ENCODE data around the gene AKAP3. TPM values are rescaled to one million over a fixed set of nuclear protein-coding genes. Genes with fewer than 3 reads are reported as not detected.

AKAP3 gene
- 2.7 TPM for total RNA-seq
- long read RNA-seq, partial matches to known transcripts = 0 of 5 reads
- long read RNA-seq, other reads (novel, unspliced or antisense) = 2 of 5 reads

GRCh38 chr12:4648501-4649357 lies at the start of gene AKAP3, which contains the start of gene NDUFA9:
Gene AKAP3, minus strand, starts transcription at chr12:4649051. Its CDS starts 10,855 bp downstream, at chr12:4638196.
Gene NDUFA9, plus strand, starts transcription at chr12:4649114. Its CDS starts 13 bp downstream, at chr12:4649127.
- H3K27me3 ChIP-seq (ENCODE audit: low read depth) = no peaks in the 10 kb centered on the region
- no peaks in the 10 kb centered on the region for H3K9me3 ChIP-seq (replicated peaks)
- intact Hi-C loops (cut with micrococcal nuclease) = no loop called here
- H3K36me3 ChIP-seq = no peaks in the 10 kb centered on the region
- H3K27ac ChIP-seq (replicated peaks) = peak within 1 kb of the TSS; percentile 93
- DNase-seq = peak; percentile 80
- TF ChIP-seq, protein P1, sequence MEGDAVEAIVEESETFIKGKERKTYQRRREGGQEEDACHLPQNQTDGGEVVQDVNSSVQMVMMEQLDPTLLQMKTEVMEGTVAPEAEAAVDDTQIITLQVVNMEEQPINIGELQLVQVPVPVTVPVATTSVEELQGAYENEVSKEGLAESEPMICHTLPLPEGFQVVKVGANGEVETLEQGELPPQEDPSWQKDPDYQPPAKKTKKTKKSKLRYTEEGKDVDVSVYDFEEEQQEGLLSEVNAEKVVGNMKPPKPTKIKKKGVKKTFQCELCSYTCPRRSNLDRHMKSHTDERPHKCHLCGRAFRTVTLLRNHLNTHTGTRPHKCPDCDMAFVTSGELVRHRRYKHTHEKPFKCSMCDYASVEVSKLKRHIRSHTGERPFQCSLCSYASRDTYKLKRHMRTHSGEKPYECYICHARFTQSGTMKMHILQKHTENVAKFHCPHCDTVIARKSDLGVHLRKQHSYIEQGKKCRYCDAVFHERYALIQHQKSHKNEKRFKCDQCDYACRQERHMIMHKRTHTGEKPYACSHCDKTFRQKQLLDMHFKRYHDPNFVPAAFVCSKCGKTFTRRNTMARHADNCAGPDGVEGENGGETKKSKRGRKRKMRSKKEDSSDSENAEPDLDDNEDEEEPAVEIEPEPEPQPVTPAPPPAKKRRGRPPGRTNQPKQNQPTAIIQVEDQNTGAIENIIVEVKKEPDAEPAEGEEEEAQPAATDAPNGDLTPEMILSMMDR (IDR thresholded peaks at IDR 0.05; ENCODE audit: borderline replicate concordance) = no peak
- peaks cover 57% of the 10 kb centered on the region for H3K4me1 ChIP-seq
- H3K4me3 ChIP-seq = peak within 1 kb of the TSS; percentile 90

DNA sequence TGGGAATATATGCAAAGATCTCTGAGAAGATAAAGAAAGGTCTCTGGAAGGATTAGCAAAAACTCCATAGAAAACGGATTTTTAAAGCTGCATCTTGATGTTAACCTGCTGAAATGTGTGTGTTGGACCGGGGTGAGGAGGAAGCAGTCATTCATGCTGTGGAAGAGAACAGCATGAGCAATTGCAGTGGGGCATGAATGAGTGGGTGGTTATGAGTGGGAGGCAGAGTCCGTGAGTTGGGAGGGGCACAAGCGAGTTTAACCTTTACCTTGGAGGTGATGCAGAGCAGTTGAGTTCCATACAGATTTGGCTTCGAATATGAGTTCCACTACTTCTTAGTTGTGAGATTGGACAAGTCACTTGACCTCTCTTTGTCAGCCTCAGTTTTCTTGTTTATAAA lies 41.9 kb upstream of the AKAP3 start:
- H3K4me1 ChIP-seq = no peaks in the 10 kb centered on the region
- H3K9me3 ChIP-seq (replicated peaks) = no peaks in the 10 kb centered on the region
- H3K4me3 ChIP-seq = no peak overlapping the region
- DNase-seq = no peak
- TF ChIP-seq, protein P1 (IDR thresholded peaks at IDR 0.05; ENCODE audit: borderline replicate concordance) = no peak
- H3K27ac ChIP-seq (replicated peaks) = no peak overlapping the region
- no peaks in the 10 kb centered on the region for H3K27me3 ChIP-seq (ENCODE audit: low read depth)
- peaks cover 38% of the 10 kb centered on the region for H3K36me3 ChIP-seq
- intact Hi-C loops (cut with micrococcal nuclease) = no loop called here

GRCh38 chr12:4685317-4685716 lies 36.5 kb upstream of the AKAP3 start:
- Histone ChIP-seq H3K27me3 (ENCODE audit: low read depth) (no peaks in the 10 kb centered on the region), H3K27ac (replicated peaks) (no peak overlapping the region), H3K4me1 (no peaks in the 10 kb centered on the region), H3K9me3 (replicated peaks) (no peaks in the 10 kb centered on the region), H3K36me3 (peaks cover 79% of the 10 kb centered on the region), H3K4me3 (no peak overlapping the region)
- intact Hi-C loops (cut with micrococcal nuclease) = no loop called here
- TF ChIP-seq, protein P1 (IDR thresholded peaks at IDR 0.05; ENCODE audit: borderline replicate concordance) = peak; percentile 7
- DNase-seq = no peak

GRCh38 chr12:4681732-4682131 lies 32.9 kb upstream of the AKAP3 start:
- Histone ChIP-seq H3K4me3 (no peak overlapping the region), H3K9me3 (replicated peaks) (no peaks in the 10 kb centered on the region), H3K36me3 (peaks cover 51% of the 10 kb centered on the region), H3K27me3 (ENCODE audit: low read depth) (no peaks in the 10 kb centered on the region), H3K4me1 (no peaks in the 10 kb centered on the region), H3K27ac (replicated peaks) (no peak overlapping the region)
- TF ChIP-seq, protein P1 (IDR thresholded peaks at IDR 0.05; ENCODE audit: borderline replicate concordance) = no peak
- intact Hi-C loops (cut with micrococcal nuclease) = no loop called here
- DNase-seq = no peak

- TF ChIP-seq, protein P1 (IDR thresholded peaks at IDR 0.05; ENCODE audit: borderline replicate concordance) = no peak
- Histone ChIP-seq H3K9me3 (replicated peaks) (no peaks in the 10 kb centered on the region), H3K4me3 (no peak overlapping the region), H3K36me3 (peaks cover 31% of the 10 kb centered on the region), H3K27ac (replicated peaks) (no peak overlapping the region), H3K4me1 (no peaks in the 10 kb centered on the region), H3K27me3 (ENCODE audit: low read depth) (no peaks in the 10 kb centered on the region)
- intact Hi-C loops (cut with micrococcal nuclease) = no loop called here
- no peak for DNase-seq
Measured at GRCh38 chr12:4679711-4680110, 30.9 kb upstream of the AKAP3 start.
